Midbrain (tissue), 1 donor: Measurements from ENCODE around the gene KIF24.
"Not testable (repeated sequence)": the region's sequence is repeated elsewhere in the genome, so short reads cannot be mapped to it uniquely, and the experiment has no call there.

Experiments used
- DNase-seq: peaks from one replicate; lab custom pipeline; 2025; lab: John Stamatoyannopoulos, UW

KIF24 gene

GRCh38 chr9:34328987-34329832 lies at the start of gene KIF24, which contains the start of gene NUDT2:
TSS of gene KIF24 (minus strand) at chr9:34329268. CDS start at chr9:34311346, 17,922 bp downstream.
TSS of gene NUDT2 (plus strand) at chr9:34329569. CDS start at chr9:34339040, 9,471 bp downstream.
- peak; percentile 99 for DNase-seq

GRCh38 chr9:34378376-34379060 lies 49.5 kb upstream of the KIF24 start:
- no peak for DNase-seq

- DNase-seq = peak; percentile 48
Observed at GRCh38 chr9:34377404-34377746, 48.3 kb upstream of the KIF24 start.

DNA sequence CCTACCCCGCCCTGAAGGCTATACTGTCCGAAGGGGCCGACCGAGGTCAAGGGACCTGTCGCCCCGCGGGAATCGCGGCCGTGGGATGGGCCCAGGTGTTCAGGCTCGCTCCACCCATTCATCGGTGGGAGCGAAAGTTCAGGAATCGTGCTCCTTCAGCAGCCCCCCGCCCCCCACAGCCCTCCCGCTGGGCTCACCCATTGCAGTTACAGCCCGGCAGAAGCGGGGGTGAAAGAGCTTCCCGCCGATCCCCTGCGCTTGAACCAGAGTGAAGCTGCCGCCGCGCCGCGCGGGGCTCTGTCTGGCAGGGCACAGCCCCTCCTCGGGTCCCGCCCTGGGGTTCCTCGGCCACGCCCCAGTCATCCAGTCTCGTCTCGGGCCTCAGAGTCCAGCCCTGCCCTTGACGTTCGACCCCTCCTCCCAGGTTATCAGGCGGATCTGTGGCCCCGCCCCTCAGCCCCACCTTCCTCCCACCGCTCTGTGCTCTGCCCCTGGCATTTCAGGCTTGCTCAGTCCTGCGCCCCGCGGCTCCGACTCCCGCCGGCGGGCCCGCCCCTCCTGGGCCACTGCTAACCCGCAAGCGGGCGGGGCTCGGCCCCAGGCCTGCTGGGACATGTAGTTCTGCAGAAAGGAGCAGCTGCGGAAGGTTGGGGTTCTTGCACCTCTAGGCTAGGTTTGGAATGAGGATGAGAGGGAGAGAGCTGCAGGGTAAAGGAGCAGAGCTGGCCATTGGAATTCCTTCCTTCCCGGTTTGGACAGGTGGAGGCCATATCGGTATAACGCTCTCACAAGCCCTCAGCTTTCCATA lies 47.7 kb upstream of the KIF24 start, which contains the start of gene MYORG:
Gene MYORG, minus strand, starts transcription at position 303 of the 808 bp plus-strand sequence. CDS start 3,955 bp downstream, outside the sequence.
- DNase-seq = peak; percentile 89

DNA sequence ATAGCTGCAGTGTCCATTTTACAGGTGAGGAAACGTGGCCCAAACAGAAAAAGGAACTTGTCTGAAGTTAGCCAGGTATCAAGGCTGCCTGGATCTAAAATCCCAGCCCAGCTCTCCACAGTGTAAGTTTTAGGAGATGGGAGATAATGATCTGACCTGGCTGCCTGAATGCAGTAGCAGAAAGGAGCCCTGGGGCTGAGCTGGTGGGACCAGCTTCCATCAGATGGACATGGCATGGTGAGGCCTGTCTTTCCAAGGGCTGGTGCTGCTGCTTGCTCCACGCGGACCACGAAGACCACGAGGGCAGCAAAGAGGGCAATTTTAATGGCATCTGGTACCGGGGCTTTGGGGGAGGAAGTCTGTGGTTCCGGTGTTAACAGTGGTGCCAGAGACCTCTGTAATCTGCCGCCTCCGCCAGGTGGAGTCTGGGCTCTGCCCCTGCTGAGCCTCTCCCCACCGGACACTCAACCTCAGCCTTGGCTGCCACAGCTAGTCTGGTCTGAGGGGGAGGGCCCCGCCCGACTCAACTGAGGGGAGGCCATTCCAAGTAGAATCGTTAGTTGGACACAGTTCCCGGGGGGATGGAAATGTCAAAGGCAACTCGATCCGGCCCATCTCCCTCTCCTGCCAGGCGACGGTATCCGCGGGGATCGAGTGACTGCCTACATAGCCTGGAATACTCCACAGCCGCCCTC lies 47.0 kb upstream of the KIF24 start:
- peak; percentile 35 for DNase-seq

- no peak for DNase-seq
Observed at GRCh38 chr9:34374905-34375552, 46.0 kb upstream of the KIF24 start.

GRCh38 chr9:34374339-34374738 lies 45.3 kb upstream of the KIF24 start:
- DNase-seq = no peak

DNA sequence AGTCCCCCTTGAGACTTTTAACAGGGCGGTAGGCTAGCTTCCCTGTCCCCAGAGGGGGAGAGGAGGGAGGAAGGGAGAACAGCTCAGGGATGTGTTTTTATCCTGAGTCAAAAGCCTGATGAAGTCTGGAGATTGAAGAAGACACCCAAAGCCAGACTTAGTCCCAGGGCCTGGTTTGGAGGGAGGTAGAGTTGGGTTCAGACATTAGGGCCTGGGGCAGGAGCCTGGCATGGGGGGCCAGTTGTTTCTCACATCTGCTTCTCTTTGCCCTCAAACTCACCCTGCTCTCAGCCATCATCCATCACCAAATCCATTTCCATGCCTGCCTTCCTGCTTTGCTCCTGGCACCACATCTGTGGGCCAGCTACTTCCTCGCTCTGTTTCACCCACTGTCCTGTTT lies 44.7 kb upstream of the KIF24 start:
- DNase-seq = no peak

- no peak for DNase-seq
Observed at GRCh38 chr9:34372467-34373011, 43.5 kb upstream of the KIF24 start.

GRCh38 chr9:34371886-34372466 lies 42.9 kb upstream of the KIF24 start:
- DNase-seq = no peak

GRCh38 chr9:34370970-34371880 lies 42.2 kb upstream of the KIF24 start:
- no peak for DNase-seq

- DNase-seq = no peak
Observed at GRCh38 chr9:34370335-34370969, 41.4 kb upstream of the KIF24 start.

GRCh38 chr9:34369636-34370035 lies 40.6 kb upstream of the KIF24 start:
- no peak for DNase-seq

- not testable (repeated sequence) for DNase-seq
Observed at GRCh38 chr9:34368796-34369195, 39.7 kb upstream of the KIF24 start.

- not testable (repeated sequence) for DNase-seq
Observed at GRCh38 chr9:34367751-34368410, 38.8 kb upstream of the KIF24 start.

GRCh38 chr9:34366365-34366764 lies 37.3 kb upstream of the KIF24 start:
- no peak for DNase-seq

- DNase-seq = no peak
Observed at GRCh38 chr9:34365282-34365681, 36.2 kb upstream of the KIF24 start.

- no peak for DNase-seq
Observed at GRCh38 chr9:34363619-34364351, 34.7 kb upstream of the KIF24 start.
